Pancreas (tissue), 10 donors: ENCODE measurements around the gene CISTR. TPM values are rescaled to one million over a fixed set of nuclear protein-coding genes. Genes with fewer than 3 reads are reported as not detected.
A peak's percentile ranks its signal among the peaks of the same experiment; 100 is the strongest.

Experiments used
- ATAC-seq, 4 donors: fragments of 200-7000 bp; cut with Tn5 transposase; one replicate each; pipeline versions ENCODE4 v1.8.0 to v1.9.1; 2020; ENCODE audit warnings: mild to moderate bottlenecking in 4 of 4, moderate library complexity in 4 of 4
- DNase-seq, 6 donors: peaks; one replicate each; pipeline ENCODE4 v3.0.0-alpha.2; 2020
- FAIRE-seq: peaks from 2 replicates; lab custom pipeline; 2012; peaks lifted over from hg19 to GRCh38; lab: Jason Lieb, UNC
- H3K27ac ChIP-seq, 4 donors: fragments of 200-600 bp; sonication (generic); 1 replicate in 3 of 4; 2 replicates in 1 of 4; pipeline versions ENCODE4 v1.5.0 to v1.8.0; 2020
- H3K27me3 ChIP-seq, 4 donors: fragments of 200-600 bp; one replicate each; pipeline ENCODE4 v1.8.0; 2021
- H3K36me3 ChIP-seq, 3 donors: fragments of 200-600 bp; sonication (generic) in 1 of 3; one replicate each; pipeline versions ENCODE4 v1.5.0 to v1.8.0; 2020 to 2021
- H3K4me1 ChIP-seq, 3 donors: fragments of 200-600 bp; one replicate each; pipeline ENCODE4 v1.8.0; 2021
- H3K4me3 ChIP-seq, 4 donors: fragments of 200-600 bp; sonication (generic) in 2 of 4; one replicate each; pipeline versions ENCODE4 v1.5.0 to v1.8.0; 2020 to 2021
- H3K9me3 ChIP-seq, 4 donors: fragments of 200-600 bp; one replicate each; pipeline ENCODE4 v1.8.0; 2021
- CTCF ChIP-seq, 4 donors: fragments of 200-600 bp; sonication (generic) in 3 of 4; IDR thresholded peaks; one replicate each; pipeline versions ENCODE4 v1.5.0 to v1.8.0; 2021; ENCODE audit warnings: antibody characterized with exemption in 4 of 4
- WGBS, 2 donors: extraction: QIAGEN DNeasy Blood & Tissue Kit; methylation state at CpG; one replicate each; pipeline ENCODE4 v1.1.7; 2013; 5-methylcytosine and 5-hydroxymethylcytosine counted together
- intact Hi-C, 3 donors: fragments of 100-400 bp; cut with DNase I; formaldehyde crosslinking; loops; one replicate each; pipeline versions ENCODE4 v1.11.1 to v1.14.2; 2022
- polyA plus RNA-seq, 2 donors: library from polyadenylated mRNA; stranded (reverse); fragments of 200-250 nt; gene quantifications; one replicate each; pipeline ENCODE4 v1.2.3, GENCODE V29; 2013
- total RNA-seq, 6 donors: library from RNA; stranded (reverse); fragmentation: NEBNext Ultra II Directional in 4 of 6; extraction: Animal tissue kit (Norgen Biotek cat#: 25700) in 4 of 6; gene quantifications; one replicate each; pipeline versions ENCODE4 v1.2.1 to v1.2.4, GENCODE V29; 2021 to 2023
- donor health status: healthy with polysubstance abuse.
- donor health status: DM: no; HTN: no; CAD: no; lungs with moderate emphysema.
- donor health status: DM: no; HTN: no; CAD: no.
- donor health status: control.
- donor health status: control.
- donor health status: Bipolar disorder and iron deficiency.
- donor health status: DM: yes; HTN: yes; CAD: no.
- donor health status: DM: no; HTN: no; CAD: no.
- donor health status: DM: no; HTN: no; CAD: no.
- donor health status: DM: yes; HTN: yes; CAD: no.

Gene CISTR
- total and polyA plus RNA-seq, 8 donors: not detected

- intact Hi-C loops: loop anchor here in 1 of 3 donors (5.0 kb wide), 1 partner anchor 48 kb away; no protein-coding TSS in a partner anchor
- WGBS, 2 donors: 44 to 66% methylated on average over 5 of the region's 5 CpGs
- H3K9me3 ChIP-seq: no peaks in the 10 kb centered on the region
- peaks cover 0 to 23% (median 2%) of the 10 kb centered on the region in 4 donors for H3K27me3 ChIP-seq
- no peak overlapping the region for H3K4me3 ChIP-seq
- DNase-seq (peak in 1 of 6 donors; percentile 26), FAIRE-seq (no peak), ATAC-seq (no peak)
- no peaks in the 10 kb centered on the region for H3K4me1 ChIP-seq
- TF ChIP-seq CTCF (IDR thresholded peaks at IDR 0.05): no peak
- H3K27ac ChIP-seq: no peak overlapping the region
- H3K36me3 ChIP-seq: no peaks in the 10 kb centered on the region
Observed at GRCh38 chr12:53699678-53700025, 52.1 kb downstream of the CISTR start.

GRCh38 chr12:53698948-53699677, 52.7 kb downstream of the CISTR start:
- ATAC-seq (no peak), DNase-seq (peak in 1 of 6 donors; percentile 7), FAIRE-seq (no peak)
- no peaks in the 10 kb centered on the region for H3K36me3 ChIP-seq
- H3K4me1 ChIP-seq: no peaks in the 10 kb centered on the region
- no peak overlapping the region for H3K4me3 ChIP-seq
- no peak for TF ChIP-seq CTCF (IDR thresholded peaks at IDR 0.05)
- no peak overlapping the region for H3K27ac ChIP-seq
- 29 to 33% methylated on average over 3 of the region's 3 CpGs for WGBS, 2 donors
- no peaks in the 10 kb centered on the region for H3K9me3 ChIP-seq
- intact Hi-C loops: no loop called here
- H3K27me3 ChIP-seq: peaks cover 0 to 28% (median 4%) of the 10 kb centered on the region in 4 donors

- H3K27me3 ChIP-seq: peaks cover 0 to 28% (median 4%) of the 10 kb centered on the region in 4 donors
- no peak overlapping the region for H3K27ac ChIP-seq
- TF ChIP-seq CTCF (IDR thresholded peaks at IDR 0.05): no peak
- no peaks in the 10 kb centered on the region for H3K36me3 ChIP-seq
- ATAC-seq: no peak
- intact Hi-C loops: no loop called here
- no peak overlapping the region for H3K4me3 ChIP-seq
- H3K9me3 ChIP-seq: no peaks in the 10 kb centered on the region
- H3K4me1 ChIP-seq: no peaks in the 10 kb centered on the region
- no peak for FAIRE-seq
- DNase-seq: peak in 1 of 6 donors; percentile 42
- WGBS, 2 donors: 33 to 40% methylated on average over 24 of the region's 24 CpGs
Observed at GRCh38 chr12:53696655-53697331, 55.0 kb downstream of the CISTR start.

Other genes with a start within 250 kb of the CISTR start
- gene NPFF, start 244.5 kb downstream of the CISTR start, total RNA-seq: not detected
- gene NPFF, start 244.5 kb downstream of the CISTR start, polyA plus RNA-seq: under 1 TPM in 1 of 2 donors, not detected in 1; 0.99 TPM
- gene ATF7, start 125.6 kb downstream of the CISTR start, total RNA-seq: 10 to 100 TPM; 13.5 to 31.5 (median 19.6) TPM
- 10 to 100 TPM; 11.6 to 17.3 TPM for gene ATF7, start 125.6 kb downstream of the CISTR start, polyA plus RNA-seq
- gene ATP5MC2, start 75.9 kb downstream of the CISTR start, total RNA-seq: 100 to 1,000 TPM; 134 to 229 (median 180) TPM
- gene ATP5MC2, start 75.9 kb downstream of the CISTR start, polyA plus RNA-seq: 100 to 1,000 TPM; 246 to 350 TPM
- 100 to 1,000 TPM in 1 of 6 donors, 10 to 100 TPM in 5; 28.2 to 102 (median 72.3) TPM for gene CALCOCO1, start 24.5 kb downstream of the CISTR start, total RNA-seq
- gene CALCOCO1, start 24.5 kb downstream of the CISTR start, polyA plus RNA-seq: 100 to 1,000 TPM; 102 to 103 TPM
- gene HOXC13, start 186.9 kb upstream of the CISTR start, total RNA-seq: under 1 TPM in 1 of 6 donors, not detected in 5; 0.06 TPM
- not detected for gene HOXC13, start 186.9 kb upstream of the CISTR start, polyA plus RNA-seq
- gene HOXC12, start 202.9 kb upstream of the CISTR start, total RNA-seq: not detected
- gene HOXC12, start 202.9 kb upstream of the CISTR start, polyA plus RNA-seq: not detected
- gene HOXC11, start 221.1 kb upstream of the CISTR start, total RNA-seq: not detected
- not detected for gene HOXC11, start 221.1 kb upstream of the CISTR start, polyA plus RNA-seq
- not detected for gene HOTAIR, start 223.0 kb upstream of the CISTR start, total RNA-seq
- gene HOTAIR, start 223.0 kb upstream of the CISTR start, polyA plus RNA-seq: not detected
- under 1 TPM in 1 of 6 donors, not detected in 5; 0.08 TPM for gene HOXC10, start 233.2 kb upstream of the CISTR start, total RNA-seq
- gene HOXC10, start 233.2 kb upstream of the CISTR start, polyA plus RNA-seq: under 1 TPM in 1 of 2 donors, not detected in 1; 0.16 TPM
- under 1 TPM in 1 of 6 donors, not detected in 5; 0.19 TPM for gene HOXC9, start 248.2 kb upstream of the CISTR start, total RNA-seq
- gene HOXC9, start 248.2 kb upstream of the CISTR start, polyA plus RNA-seq: under 1 TPM; 0.26 to 0.27 TPM